Colonic mucosa (tissue), 4 donors: ENCODE data around the gene SELENOO. TPM values are rescaled to one million over a fixed set of nuclear protein-coding genes. Genes with fewer than 3 reads are reported as not detected.

Experiments
- DNase-seq: peaks from one replicate; pipeline ENCODE4 v3.0.0-alpha.2; 2020
- H3K27ac ChIP-seq: fragments of 200-600 bp; one replicate; pipeline ENCODE4 v1.8.0; 2021
- H3K27me3 ChIP-seq: fragments of 200-600 bp; one replicate; pipeline ENCODE4 v1.8.0; 2021
- H3K36me3 ChIP-seq: fragments of 200-600 bp; one replicate; pipeline ENCODE4 v1.8.0; 2021
- H3K4me1 ChIP-seq: fragments of 200-600 bp; one replicate; pipeline ENCODE4 v1.8.0; 2021; ENCODE audit warnings: mild to moderate bottlenecking
- H3K4me3 ChIP-seq: fragments of 200-600 bp; one replicate; pipeline ENCODE4 v1.8.0; 2021
- H3K9ac ChIP-seq, 2 donors: one replicate each; pipeline ENCODE4 v1.7.0; 2013; ENCODE audit warnings: control low read depth in 2 of 2, low read depth in 2 of 2, low read length in 2 of 2
- H3K9me3 ChIP-seq: fragments of 200-600 bp; one replicate; pipeline ENCODE4 v1.8.0; 2021
- intact Hi-C: fragments of 100-400 bp; cut with DNase I; formaldehyde crosslinking; loops from one replicate; pipeline ENCODE4 v1.14.1; 2022
- total RNA-seq, 2 donors: library from RNA; stranded (reverse); fragmentation: NEBNext Ultra II Directional in 1 of 2; extraction: Animal tissue kit (Norgen Biotek cat#: 25700) in 1 of 2; gene quantifications; one replicate each; pipeline ENCODE4 v1.2.1, GENCODE V29; 2021
- TF ChIP-seq, protein P1 (sequence below): fragments of 200-600 bp; IDR thresholded peaks from one replicate; pipeline ENCODE4 v1.8.0; 2022; ENCODE audit warnings: antibody characterized with exemption, mild to moderate bottlenecking
- donor health status: healthy.
- donor health status: DM: no; HTN: no; CAD: no.
- donor health status: DM: no; HTN: no; CAD: no.

The SELENOO gene
- total RNA-seq, 2 donors from 2014 or later, result 29.1 to 36.9 TPM

DNA sequence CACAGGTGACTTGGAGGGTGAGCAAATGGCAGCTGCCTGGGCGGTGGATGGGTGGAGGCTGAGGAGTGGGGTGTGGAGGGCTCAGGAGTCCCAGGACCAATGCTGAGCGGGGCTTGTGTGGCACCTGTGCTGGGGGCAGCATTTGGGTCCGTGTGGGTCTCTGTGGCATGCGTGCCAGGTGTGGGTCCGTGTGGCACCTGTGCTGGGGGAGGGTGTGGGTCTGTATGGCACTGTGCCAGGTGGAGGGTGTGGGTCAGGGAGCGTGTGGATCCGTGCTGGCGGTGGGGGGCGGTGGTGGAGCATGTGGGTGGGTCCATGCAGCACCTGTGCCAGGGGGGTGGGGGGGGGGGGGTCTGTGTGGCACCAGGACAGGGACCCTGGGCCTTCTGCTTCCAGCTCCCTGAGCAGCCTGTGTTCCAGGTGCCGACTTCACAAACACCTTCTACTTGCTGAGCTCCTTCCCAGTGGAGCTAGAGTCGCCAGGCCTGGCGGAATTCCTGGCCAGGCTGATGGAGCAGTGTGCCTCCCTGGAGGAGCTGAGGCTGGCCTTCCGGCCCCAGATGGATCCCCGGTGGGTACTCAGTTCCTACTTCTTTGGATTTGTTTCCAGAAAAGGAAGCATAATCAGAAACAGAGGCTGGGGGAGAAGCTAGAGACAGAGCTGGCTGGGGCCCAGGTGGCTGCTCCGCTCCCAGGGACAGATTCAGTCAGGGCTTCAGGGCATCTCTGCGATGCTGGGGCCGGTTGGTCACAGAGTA, 14.7 kb downstream of the SELENOO start:
- no peak for DNase-seq
- TF ChIP-seq, protein P1, sequence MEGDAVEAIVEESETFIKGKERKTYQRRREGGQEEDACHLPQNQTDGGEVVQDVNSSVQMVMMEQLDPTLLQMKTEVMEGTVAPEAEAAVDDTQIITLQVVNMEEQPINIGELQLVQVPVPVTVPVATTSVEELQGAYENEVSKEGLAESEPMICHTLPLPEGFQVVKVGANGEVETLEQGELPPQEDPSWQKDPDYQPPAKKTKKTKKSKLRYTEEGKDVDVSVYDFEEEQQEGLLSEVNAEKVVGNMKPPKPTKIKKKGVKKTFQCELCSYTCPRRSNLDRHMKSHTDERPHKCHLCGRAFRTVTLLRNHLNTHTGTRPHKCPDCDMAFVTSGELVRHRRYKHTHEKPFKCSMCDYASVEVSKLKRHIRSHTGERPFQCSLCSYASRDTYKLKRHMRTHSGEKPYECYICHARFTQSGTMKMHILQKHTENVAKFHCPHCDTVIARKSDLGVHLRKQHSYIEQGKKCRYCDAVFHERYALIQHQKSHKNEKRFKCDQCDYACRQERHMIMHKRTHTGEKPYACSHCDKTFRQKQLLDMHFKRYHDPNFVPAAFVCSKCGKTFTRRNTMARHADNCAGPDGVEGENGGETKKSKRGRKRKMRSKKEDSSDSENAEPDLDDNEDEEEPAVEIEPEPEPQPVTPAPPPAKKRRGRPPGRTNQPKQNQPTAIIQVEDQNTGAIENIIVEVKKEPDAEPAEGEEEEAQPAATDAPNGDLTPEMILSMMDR, result no peak
- no peaks in the 10 kb centered on the region for H3K27me3 ChIP-seq
- H3K9ac ChIP-seq, result no peak overlapping the region
- intact Hi-C loops, result loop anchor here (2.0 kb wide), 1 partner anchor 61 kb away; no protein-coding TSS in a partner anchor
- no peak overlapping the region for H3K4me3 ChIP-seq
- no peaks in the 10 kb centered on the region for H3K9me3 ChIP-seq
- H3K4me1 ChIP-seq, result no peaks in the 10 kb centered on the region
- no peak overlapping the region for H3K27ac ChIP-seq
- peaks cover 10% of the 10 kb centered on the region for H3K36me3 ChIP-seq

DNA sequence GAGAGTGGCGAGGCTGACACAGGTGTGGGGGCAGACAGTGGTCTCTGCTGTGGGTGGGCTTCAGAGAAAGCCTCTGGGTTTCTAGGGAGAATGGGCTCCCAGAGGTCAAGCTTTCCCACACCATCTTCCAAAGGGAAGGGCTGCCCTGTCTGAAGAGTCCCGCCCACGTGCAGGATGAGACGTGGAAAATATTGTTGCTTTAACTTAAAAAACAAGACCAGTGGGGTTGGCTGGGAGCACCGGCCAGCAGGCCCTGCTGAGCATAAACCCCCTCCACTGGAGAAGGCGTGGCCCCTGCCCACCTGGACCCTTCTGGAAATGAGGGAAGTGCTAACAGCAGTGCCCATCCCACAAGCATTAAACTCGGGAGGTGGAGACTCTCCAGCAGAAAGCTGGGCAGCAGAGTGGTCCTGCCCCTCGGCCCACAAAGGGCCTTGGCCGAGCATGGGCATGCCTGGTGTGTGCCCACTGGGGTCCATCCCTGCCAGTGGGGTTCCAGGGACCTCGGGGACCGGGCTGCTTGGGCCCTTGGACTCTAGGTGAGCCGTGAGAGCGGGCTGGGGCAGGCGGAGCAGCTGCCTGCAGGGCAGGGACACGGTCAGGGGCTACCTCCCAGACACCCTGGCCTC, 15.4 kb downstream of the SELENOO start:
- intact Hi-C loops, result no loop called here
- H3K9ac ChIP-seq, result no peak overlapping the region
- H3K27me3 ChIP-seq, result no peaks in the 10 kb centered on the region
- TF ChIP-seq, protein P1, result no peak
- no peaks in the 10 kb centered on the region for H3K9me3 ChIP-seq
- no peak overlapping the region for H3K4me3 ChIP-seq
- no peak overlapping the region for H3K27ac ChIP-seq
- peaks cover 6% of the 10 kb centered on the region for H3K36me3 ChIP-seq
- DNase-seq, result no peak
- no peaks in the 10 kb centered on the region for H3K4me1 ChIP-seq

DNA sequence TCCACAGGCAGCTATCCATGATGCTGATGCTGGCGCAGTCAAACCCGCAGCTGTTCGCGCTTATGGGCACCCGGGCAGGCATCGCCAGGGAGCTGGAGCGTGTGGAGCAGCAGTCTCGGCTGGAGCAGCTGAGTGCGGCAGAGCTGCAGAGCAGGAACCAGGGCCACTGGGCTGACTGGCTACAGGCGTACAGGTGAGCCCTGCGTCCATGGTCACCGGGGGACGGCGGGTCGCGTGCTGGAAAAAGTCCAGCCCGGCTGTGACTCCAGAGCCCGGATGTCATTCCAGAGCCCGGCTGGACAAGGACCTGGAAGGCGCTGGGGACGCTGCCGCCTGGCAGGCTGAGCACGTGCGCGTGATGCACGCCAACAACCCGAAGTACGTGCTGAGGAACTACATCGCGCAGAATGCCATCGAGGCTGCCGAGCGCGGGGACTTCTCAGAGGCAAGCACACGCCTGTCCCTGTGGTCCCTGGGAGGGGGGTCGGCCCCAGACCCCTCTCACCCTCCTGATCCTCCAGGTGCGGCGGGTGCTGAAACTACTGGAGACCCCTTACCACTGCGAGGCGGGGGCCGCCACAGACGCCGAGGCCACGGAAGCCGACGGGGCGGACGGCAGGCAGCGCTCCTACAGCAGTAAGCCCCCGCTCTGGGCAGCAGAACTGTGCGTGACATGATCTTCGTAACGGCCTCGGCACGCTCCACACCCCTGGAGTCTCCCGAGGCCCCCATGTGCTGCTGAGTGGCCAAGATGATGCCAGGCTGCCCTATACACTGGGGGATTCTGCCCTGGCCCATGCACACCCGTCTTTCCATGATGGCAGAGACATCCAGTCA, 16.1 kb downstream of the SELENOO start:
- no peak overlapping the region for H3K9ac ChIP-seq
- H3K36me3 ChIP-seq, result peaks cover 6% of the 10 kb centered on the region

DNA sequence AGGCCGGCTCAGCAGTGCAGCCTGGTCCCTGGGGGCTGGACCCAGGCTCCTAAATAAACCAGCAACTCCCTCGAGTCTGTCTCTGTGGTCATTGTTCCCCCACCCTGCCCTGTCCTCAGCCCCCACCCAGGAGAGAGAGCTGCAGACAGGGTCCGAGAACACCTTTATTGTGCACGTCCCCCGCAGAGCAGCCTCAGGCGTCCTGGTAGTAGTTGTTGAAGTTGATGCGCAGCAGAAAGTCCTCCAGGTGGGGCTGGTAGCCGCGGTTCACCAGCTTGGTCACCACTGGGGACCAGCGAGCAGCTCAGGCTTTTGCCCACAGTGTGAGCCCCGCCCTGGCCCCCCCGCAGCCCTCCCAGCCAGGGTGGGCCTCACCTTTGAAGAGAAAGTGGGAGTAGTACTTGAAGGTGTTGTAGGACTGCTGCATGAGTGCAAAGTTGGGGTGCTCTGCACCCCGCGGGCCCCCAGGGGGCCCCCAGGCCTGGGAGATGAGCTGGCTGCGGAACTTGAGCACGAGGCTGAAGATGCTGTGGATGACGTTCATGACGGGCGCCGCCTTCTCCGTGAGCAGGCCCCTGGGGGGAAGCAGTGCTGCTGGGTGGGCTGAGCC, 16.8 kb downstream of the SELENOO start:
- Histone ChIP-seq H3K27me3 (no peaks in the 10 kb centered on the region), H3K9me3 (no peaks in the 10 kb centered on the region), H3K4me3 (no peak overlapping the region), H3K9ac (no peak overlapping the region), H3K36me3 (peaks cover 13% of the 10 kb centered on the region), H3K4me1 (no peaks in the 10 kb centered on the region), H3K27ac (no peak overlapping the region)
- intact Hi-C loops, result no loop called here
- TF ChIP-seq, protein P1, result no peak
- DNase-seq, result no peak

More for the DNA sequence above, 16.1 kb downstream of the SELENOO start:
- no peaks in the 10 kb centered on the region for H3K9me3 ChIP-seq
- no peak overlapping the region for H3K27ac ChIP-seq
- no peak for DNase-seq
- H3K4me3 ChIP-seq, result no peak overlapping the region
- TF ChIP-seq, protein P1, result no peak
- intact Hi-C loops, result no loop called here
- no peaks in the 10 kb centered on the region for H3K27me3 ChIP-seq
- no peaks in the 10 kb centered on the region for H3K4me1 ChIP-seq
